AG08395 (cell line): Measurements from ENCODE around the gene DET1.
"Not testable (repeated sequence)": the region's sequence is repeated elsewhere in the genome, so short reads cannot be mapped to it uniquely, and the experiment has no call there.

Experiments
- DNase-seq: peaks from one replicate; pipeline ENCODE4 v3.0.0; 2012; ENCODE audit warnings: mixed read lengths, low spot score

Gene DET1

GRCh38 chr15:88546248-88547129 lies at the start of gene DET1:
Gene DET1, minus strand, starts transcription at chr15:88546681. Its CDS starts 14,976 bp downstream, at chr15:88531705.
- peak; percentile 96 for DNase-seq

GRCh38 chr15:88591384-88591783 lies 44.9 kb upstream of the DET1 start:
- no peak for DNase-seq

- no peak for DNase-seq
These were observed 44.3 kb upstream of the DET1 start for GRCh38 chr15:88590759-88591158.

GRCh38 chr15:88586401-88587162 lies 40.1 kb upstream of the DET1 start:
- DNase-seq: no peak

GRCh38 chr15:88580532-88580931 lies 34.1 kb upstream of the DET1 start:
- no peak for DNase-seq

GRCh38 chr15:88579322-88579721 lies 32.8 kb upstream of the DET1 start:
- no peak for DNase-seq

- no peak for DNase-seq
These were observed 28.2 kb upstream of the DET1 start for GRCh38 chr15:88574655-88575054.

GRCh38 chr15:88574077-88574476 lies 27.6 kb upstream of the DET1 start:
- no peak for DNase-seq

- DNase-seq: no peak
These were observed 25.4 kb upstream of the DET1 start for GRCh38 chr15:88571852-88572259.

GRCh38 chr15:88571153-88571851 lies 24.8 kb upstream of the DET1 start:
- no peak for DNase-seq

GRCh38 chr15:88568589-88568988 lies 22.1 kb upstream of the DET1 start:
- DNase-seq: no peak

GRCh38 chr15:88564741-88565140 lies 18.3 kb upstream of the DET1 start:
- DNase-seq: no peak

GRCh38 chr15:88563638-88564037 lies 17.2 kb upstream of the DET1 start:
- DNase-seq: no peak

- not testable (repeated sequence) for DNase-seq
These were observed 13.1 kb upstream of the DET1 start for GRCh38 chr15:88559565-88559964.

GRCh38 chr15:88558026-88558425 lies 11.5 kb upstream of the DET1 start:
- not testable (repeated sequence) for DNase-seq

- not testable (repeated sequence) for DNase-seq
These were observed 1.5 kb upstream of the DET1 start for GRCh38 chr15:88548009-88548408.

- not testable (repeated sequence) for DNase-seq
These were observed 768 bp downstream of the DET1 start for GRCh38 chr15:88545578-88546247.

- DNase-seq: no peak
These were observed 3.3 kb downstream of the DET1 start for GRCh38 chr15:88543065-88543776.

GRCh38 chr15:88542342-88542733 lies 4.1 kb downstream of the DET1 start:
- no peak for DNase-seq

GRCh38 chr15:88541709-88542341 lies 4.7 kb downstream of the DET1 start:
- no peak for DNase-seq

- DNase-seq: not testable (repeated sequence)
These were observed 5.4 kb downstream of the DET1 start for GRCh38 chr15:88541111-88541510.
